Breast epithelium (tissue), 4 donors: ENCODE results near the gene CADPS2. TPM values are rescaled to one million over a fixed set of nuclear protein-coding genes. Genes with fewer than 3 reads are reported as not detected.
"Not testable (repeated sequence)": the region's sequence is repeated elsewhere in the genome, so short reads cannot be mapped to it uniquely, and the experiment has no call there.

Experiments
- DNase-seq, 2 donors: peaks; one replicate each; pipeline ENCODE4 v3.0.0-alpha.2; 2019; ENCODE audit warnings: low spot score in 2 of 2
- H3K27ac ChIP-seq, 2 donors: fragments of 200-600 bp; sonication (generic) in 1 of 2; one replicate each; pipeline ENCODE4 v1.5.1; 2016 to 2019; ENCODE audit warnings: mild to moderate bottlenecking in 1 of 2
- H3K27me3 ChIP-seq, 2 donors: fragments of 200-600 bp; sonication (generic) in 1 of 2; one replicate each; pipeline versions ENCODE4 v1.5.1 to v1.6.0; 2017 to 2019; ENCODE audit warnings: control low read depth in 1 of 2, mild to moderate bottlenecking in 1 of 2
- H3K36me3 ChIP-seq: fragments of 200-600 bp; one replicate; pipeline ENCODE4 v1.5.1; 2019
- H3K4me1 ChIP-seq, 2 donors: fragments of 200-600 bp; sonication (generic); one replicate each; pipeline ENCODE4 v1.5.1; 2016 to 2019; ENCODE audit warnings: control low read depth in 1 of 2
- H3K4me3 ChIP-seq, 3 donors: fragments of 200-600 bp; sonication (generic); 1 replicate in 2 of 3; 2 replicates in 1 of 3; pipeline ENCODE4 v1.5.1; 2016 to 2019; ENCODE audit warnings: mild to moderate bottlenecking in 3 of 3, moderate library complexity in 2 of 3
- H3K9me3 ChIP-seq, 2 donors: fragments of 200-600 bp; sonication (generic) in 1 of 2; one replicate each; pipeline ENCODE4 v1.5.1; 2016 to 2019; ENCODE audit warnings: control low read depth in 1 of 2
- POLR2A ChIP-seq: fragments of 450-650 bp; IDR thresholded peaks from one replicate; pipeline ENCODE4 v1.6.1; 2016; ENCODE audit warnings: antibody characterized with exemption, mild to moderate bottlenecking, moderate library complexity
- POLR2AphosphoS5 ChIP-seq, 3 donors: sonication (generic); formaldehyde crosslinking; IDR thresholded peaks; one replicate each; pipeline ENCODE4 v1.6.1; 2017; ENCODE audit warnings: antibody characterized with exemption in 3 of 3
- intact Hi-C: fragments of 100-400 bp; cut with DNase I; formaldehyde crosslinking; loops from one replicate; pipeline ENCODE4 v1.15.1; 2023; ENCODE audit warnings: low total_unique reads
- total RNA-seq, 3 donors: library from RNA; depleted of rRNA; stranded (reverse); fragments of >200 nt; gene quantifications; one replicate each; pipeline ENCODE4 v1.1.0, GENCODE V29; 2016
- TF ChIP-seq, protein P1 (sequence below), 3 donors: fragments of 450-650 bp; IDR thresholded peaks; one replicate each; pipeline ENCODE4 v1.5.1; 2016 to 2017; ENCODE audit warnings: antibody characterized with exemption in 3 of 3, mild to moderate bottlenecking in 3 of 3, moderate library complexity in 3 of 3

The CADPS2 gene
- total RNA-seq, 3 donors from 2014 or later, result 12.3 to 67.5 (median 66.5) TPM

DNA sequence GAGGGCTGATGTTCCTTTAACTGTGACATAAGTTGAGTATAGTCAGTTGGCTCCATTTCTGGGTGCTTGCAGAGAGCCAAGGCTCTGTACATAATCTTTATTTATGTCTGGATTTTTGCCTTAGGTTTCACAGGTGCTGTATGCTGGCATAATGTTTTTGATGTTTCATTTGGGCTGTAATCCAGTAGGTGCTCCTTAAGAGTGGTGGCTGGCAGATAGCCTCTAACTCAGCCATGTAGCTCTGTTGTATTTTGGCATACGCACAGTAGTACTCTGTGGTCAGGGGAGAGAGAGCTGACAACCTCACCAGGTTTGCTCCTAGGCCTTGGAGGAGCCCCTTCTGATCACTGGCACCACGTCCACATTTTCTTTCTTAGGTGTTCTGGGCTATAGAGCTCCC is 248.5 kb downstream of the CADPS2 start:
- no peaks in the 10 kb centered on the region for H3K9me3 ChIP-seq
- intact Hi-C loops, result no loop called here
- no peak for DNase-seq
- TF ChIP-seq POLR2AphosphoS5 (IDR thresholded peaks at IDR 0.05) (no peak), POLR2A (no peak)
- TF ChIP-seq, protein P1, sequence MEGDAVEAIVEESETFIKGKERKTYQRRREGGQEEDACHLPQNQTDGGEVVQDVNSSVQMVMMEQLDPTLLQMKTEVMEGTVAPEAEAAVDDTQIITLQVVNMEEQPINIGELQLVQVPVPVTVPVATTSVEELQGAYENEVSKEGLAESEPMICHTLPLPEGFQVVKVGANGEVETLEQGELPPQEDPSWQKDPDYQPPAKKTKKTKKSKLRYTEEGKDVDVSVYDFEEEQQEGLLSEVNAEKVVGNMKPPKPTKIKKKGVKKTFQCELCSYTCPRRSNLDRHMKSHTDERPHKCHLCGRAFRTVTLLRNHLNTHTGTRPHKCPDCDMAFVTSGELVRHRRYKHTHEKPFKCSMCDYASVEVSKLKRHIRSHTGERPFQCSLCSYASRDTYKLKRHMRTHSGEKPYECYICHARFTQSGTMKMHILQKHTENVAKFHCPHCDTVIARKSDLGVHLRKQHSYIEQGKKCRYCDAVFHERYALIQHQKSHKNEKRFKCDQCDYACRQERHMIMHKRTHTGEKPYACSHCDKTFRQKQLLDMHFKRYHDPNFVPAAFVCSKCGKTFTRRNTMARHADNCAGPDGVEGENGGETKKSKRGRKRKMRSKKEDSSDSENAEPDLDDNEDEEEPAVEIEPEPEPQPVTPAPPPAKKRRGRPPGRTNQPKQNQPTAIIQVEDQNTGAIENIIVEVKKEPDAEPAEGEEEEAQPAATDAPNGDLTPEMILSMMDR (IDR thresholded peaks at IDR 0.05), result no peak
- no peaks in the 10 kb centered on the region for H3K36me3 ChIP-seq
- H3K27me3 ChIP-seq, result no peaks in the 10 kb centered on the region
- no peak overlapping the region for H3K4me3 ChIP-seq
- H3K4me1 ChIP-seq, result no peaks in the 10 kb centered on the region
- H3K27ac ChIP-seq, result no peak overlapping the region

DNA sequence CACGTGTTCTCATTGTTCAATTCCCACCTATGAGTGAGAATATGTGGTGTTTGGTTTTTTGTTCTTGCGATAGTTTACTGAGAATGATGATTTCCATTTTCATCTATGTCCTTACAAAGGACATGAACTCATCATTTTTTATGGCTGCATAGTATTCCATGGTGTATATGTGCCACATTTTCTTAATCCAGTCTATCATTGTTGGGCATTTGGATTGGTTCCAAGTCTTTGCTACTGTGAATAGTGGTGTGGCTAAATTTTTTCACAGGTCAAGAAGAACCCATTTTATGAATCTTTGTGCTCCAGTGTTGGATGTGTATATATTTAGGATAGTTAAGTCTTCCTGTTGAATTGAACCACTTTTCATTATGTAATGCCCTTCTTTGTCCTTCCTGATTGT is 250.8 kb downstream of the CADPS2 start:
- H3K27me3 ChIP-seq, H3K4me3 ChIP-seq, H3K27ac ChIP-seq, H3K9me3 ChIP-seq, DNase-seq, H3K36me3 ChIP-seq, H3K4me1 ChIP-seq, intact Hi-C loops: not testable (repeated sequence)

DNA sequence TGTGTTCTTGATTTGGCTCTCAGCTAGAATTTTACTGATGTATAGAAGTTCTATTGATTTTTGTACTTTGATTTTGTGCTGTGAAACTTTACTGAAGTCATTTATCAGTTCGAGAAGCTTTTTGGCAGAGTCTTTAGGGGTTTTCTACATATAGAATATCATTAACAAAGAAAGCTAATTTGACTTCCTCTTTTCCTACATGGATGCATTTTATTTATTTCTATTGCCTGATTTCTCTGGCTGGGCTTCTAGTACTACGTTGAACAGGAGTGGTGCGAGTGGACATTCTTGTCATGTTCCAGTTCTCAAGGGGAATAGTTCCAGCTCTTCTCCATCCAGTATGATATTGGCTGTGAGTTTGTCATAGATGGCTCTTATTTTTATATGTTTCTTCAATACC is 252.8 kb downstream of the CADPS2 start:
- Histone ChIP-seq H3K9me3 (no peaks in the 10 kb centered on the region), H3K27ac (no peak overlapping the region), H3K36me3 (no peaks in the 10 kb centered on the region), H3K27me3 (no peaks in the 10 kb centered on the region), H3K4me3 (no peak overlapping the region), H3K4me1 (no peaks in the 10 kb centered on the region)
- TF ChIP-seq POLR2A, result no peak
- TF ChIP-seq POLR2AphosphoS5 (IDR thresholded peaks at IDR 0.05), result no peak
- TF ChIP-seq, protein P1 (IDR thresholded peaks at IDR 0.05), result no peak
- intact Hi-C loops, result no loop called here
- no peak for DNase-seq

DNA sequence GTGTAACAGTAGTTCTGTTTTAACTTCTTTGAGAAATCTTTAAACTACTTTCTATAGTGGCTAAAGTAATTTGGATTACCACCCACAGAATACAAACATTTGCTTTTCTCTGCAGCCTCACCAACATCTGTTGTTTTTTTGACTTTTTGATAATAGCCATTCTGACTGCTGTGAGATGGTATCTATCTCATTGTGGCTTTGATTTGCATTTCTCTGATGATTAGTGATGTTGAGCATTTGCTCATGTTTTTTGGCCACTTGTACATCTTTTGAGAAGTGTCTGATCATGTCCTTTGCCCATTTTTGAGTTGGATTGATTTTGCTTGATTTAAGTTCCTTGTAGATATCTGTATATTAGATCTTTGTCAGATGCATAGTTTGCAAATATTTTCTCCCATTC is 254.0 kb downstream of the CADPS2 start:
- TF ChIP-seq, protein P1 (IDR thresholded peaks at IDR 0.05), result no peak
- no peak for TF ChIP-seq POLR2AphosphoS5 (IDR thresholded peaks at IDR 0.05)
- TF ChIP-seq POLR2A, result no peak
- intact Hi-C loops, result no loop called here
- no peak for DNase-seq

DNA sequence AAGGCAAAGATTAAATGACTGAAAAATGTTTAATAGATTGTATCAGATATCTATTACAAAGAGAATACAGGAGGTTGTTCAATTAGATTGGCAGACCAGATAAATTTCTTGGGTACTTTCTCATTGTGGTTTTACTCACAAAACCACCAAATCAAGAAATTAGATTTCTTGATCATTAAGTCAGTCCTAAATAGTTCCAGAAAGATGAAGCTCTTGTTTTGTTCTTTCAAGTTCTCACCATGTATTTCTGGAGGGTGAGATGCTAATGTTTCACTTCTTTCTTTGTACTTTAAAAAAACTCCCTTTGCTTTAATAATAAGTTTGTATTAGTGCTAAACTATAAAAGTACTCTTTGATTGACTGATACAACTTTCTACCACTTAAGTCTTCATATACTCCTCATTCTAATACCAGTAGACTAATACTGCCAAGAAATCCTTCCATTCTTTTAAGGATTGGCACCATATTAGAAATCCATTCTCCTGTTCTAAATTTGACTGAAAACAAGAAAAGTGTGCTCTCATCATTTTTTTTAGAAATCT is 256.8 kb downstream of the CADPS2 start:
- Histone ChIP-seq H3K9me3 (no peaks in the 10 kb centered on the region), H3K27ac (no peak overlapping the region), H3K4me1 (no peaks in the 10 kb centered on the region), H3K36me3 (no peaks in the 10 kb centered on the region), H3K4me3 (no peak overlapping the region), H3K27me3 (no peaks in the 10 kb centered on the region)
- intact Hi-C loops, result no loop called here
- DNase-seq, result no peak
- no peak for TF ChIP-seq POLR2AphosphoS5 (IDR thresholded peaks at IDR 0.05)
- TF ChIP-seq POLR2A, result no peak
- TF ChIP-seq, protein P1 (IDR thresholded peaks at IDR 0.05), result no peak

More for the DNA sequence above, 254.0 kb downstream of the CADPS2 start:
- no peak overlapping the region for H3K4me3 ChIP-seq
- no peaks in the 10 kb centered on the region for H3K4me1 ChIP-seq
- no peak overlapping the region for H3K27ac ChIP-seq
- no peaks in the 10 kb centered on the region for H3K27me3 ChIP-seq
- H3K9me3 ChIP-seq, result no peaks in the 10 kb centered on the region
- no peaks in the 10 kb centered on the region for H3K36me3 ChIP-seq
